HepG2 (cell line): ENCODE results near the gene TMEM235. TPM values are rescaled to one million over a fixed set of nuclear protein-coding genes. Genes with fewer than 3 reads are reported as not detected.

Source experiments
- CEBPG ChIP-seq: IDR thresholded peaks from 2 replicates; pipeline ENCODE4 v1.6.1; 2016
- CREB1 ChIP-seq, 2 experiments: fragments of 450-650 bp in 1 of 2; IDR thresholded peaks; 2 replicates each; pipeline ENCODE4 v1.6.1; 2016 to 2017; ENCODE audit warnings: control low read depth in 1 of 2, mild to moderate bottlenecking in 1 of 2, missing compliant biosample characterization in 1 of 2, missing genetic modification characterization in 1 of 2
- DR1 ChIP-seq: sonication (generic); formaldehyde crosslinking; IDR thresholded peaks from 2 replicates; pipeline ENCODE4 v1.8.0; 2021; ENCODE audit warnings: mild to moderate bottlenecking, missing genetic modification reagents, inconsistent platforms
- EEA1 ChIP-seq: sonication (generic); formaldehyde crosslinking; IDR thresholded peaks from 2 replicates; pipeline ENCODE4 v1.5.1; 2020; ENCODE audit warnings: mild to moderate bottlenecking, missing genetic modification reagents, borderline replicate concordance
- GATAD2A ChIP-seq: IDR thresholded peaks from 2 replicates; pipeline ENCODE4 v1.6.1; 2016
- KLF12 ChIP-seq: sonication (generic); formaldehyde crosslinking; IDR thresholded peaks from 2 replicates; pipeline ENCODE4 v1.4.0; 2020; ENCODE audit warnings: missing genetic modification reagents, borderline replicate concordance
- POLR2G ChIP-seq: fragments of 200-400 bp; formaldehyde crosslinking; IDR thresholded peaks from 2 replicates; pipeline ENCODE4 v1.6.1; 2018; ENCODE audit warnings: mild to moderate bottlenecking, low read depth, low read length, moderate library complexity
- RCOR2 ChIP-seq: IDR thresholded peaks from 2 replicates; pipeline ENCODE4 v1.6.1; 2016; ENCODE audit warnings: missing biosample characterization, missing genetic modification reagents
- RXRB ChIP-seq: IDR thresholded peaks from 2 replicates; pipeline ENCODE4 v1.6.1; 2016; ENCODE audit warnings: borderline replicate concordance, missing genetic modification reagents, missing compliant biosample characterization
- SALL1 ChIP-seq: sonication (generic); formaldehyde crosslinking; IDR thresholded peaks from 2 replicates; pipeline ENCODE4 v1.8.0; 2022; ENCODE audit warnings: mild to moderate bottlenecking, missing genetic modification reagents
- SMYD3 ChIP-seq: sonication (generic); formaldehyde crosslinking; IDR thresholded peaks from 2 replicates; pipeline ENCODE4 v1.8.1; 2023; ENCODE audit warnings: mild to moderate bottlenecking, missing genetic modification reagents
- SRSF1 ChIP-seq: fragments of 200-400 bp; formaldehyde crosslinking; optimal IDR thresholded peaks from 2 replicates; pipeline ENCODE3; 2017; ENCODE audit warnings: mild to moderate bottlenecking, low read depth, low read length, moderate library complexity
- STAG1 ChIP-seq: sonication (generic); formaldehyde crosslinking; IDR thresholded peaks from 2 replicates; pipeline ENCODE4 v1.4.0; 2020; ENCODE audit warnings: missing genetic modification reagents
- THRA ChIP-seq: sonication (generic); formaldehyde crosslinking; IDR thresholded peaks from 2 replicates; pipeline ENCODE4 v1.4.0; 2020; ENCODE audit warnings: missing genetic modification reagents, borderline replicate concordance
- U2AF1 ChIP-seq: fragments of 200-400 bp; formaldehyde crosslinking; optimal IDR thresholded peaks from 2 replicates; pipeline ENCODE3; 2017; ENCODE audit warnings: mild to moderate bottlenecking, low read depth, low read length
- ZNF333 ChIP-seq: sonication (generic); formaldehyde crosslinking; IDR thresholded peaks from 2 replicates; pipeline ENCODE4 v1.4.0; 2020; ENCODE audit warnings: mild to moderate bottlenecking, missing genetic modification reagents, borderline replicate concordance
- ZNF570 ChIP-seq: sonication (generic); formaldehyde crosslinking; IDR thresholded peaks from 2 replicates; pipeline ENCODE4 v1.4.0; 2020; ENCODE audit warnings: mild to moderate bottlenecking, missing genetic modification reagents, borderline replicate concordance
- ZNF678 ChIP-seq: sonication (generic); formaldehyde crosslinking; IDR thresholded peaks from 2 replicates; pipeline ENCODE4 v1.4.0; 2020; ENCODE audit warnings: mild to moderate bottlenecking, missing genetic modification reagents
- ZNF780A ChIP-seq: sonication (generic); formaldehyde crosslinking; IDR thresholded peaks from 2 replicates; pipeline ENCODE4 v1.8.0; 2022; ENCODE audit warnings: mild to moderate bottlenecking, missing genetic modification reagents, moderate library complexity
- polyA plus RNA-seq, 8 experiments: library from polyadenylated mRNA; depleted of rRNA in 3 of 8; stranded (reverse) in 7 of 8; unstranded in 1 of 8; fragments of >200 nt; fragmentation: Illumina TruSeq in 4 of 8; extraction: Trizol in 4 of 8; gene quantifications; 2 replicates each; pipeline versions ENCODE4 v1.2.1 to v1.2.3, GENCODE V29; 2011 to 2016; ENCODE audit warnings: low read depth in 4 of 8, missing spikeins in 1 of 8, mixed read lengths in 1 of 8; ENCODE audit not compliant: insufficient read depth in 1 of 8
- total RNA-seq, 5 experiments: library from RNA; depleted of rRNA; stranded (reverse); fragments of >200 nt; fragmentation: Illumina TruSeq; extraction: Trizol; gene quantifications; 2 replicates each; pipeline ENCODE4 v1.2.3, GENCODE V29; 2016; ENCODE audit warnings: low read depth in 1 of 5
- TF ChIP-seq, protein P1 (sequence below): sonication (generic); formaldehyde crosslinking; IDR thresholded peaks from 2 replicates; pipeline ENCODE4 v1.5.0; 2020; ENCODE audit warnings: mild to moderate bottlenecking, missing genetic modification reagents, moderate library complexity
- TF ChIP-seq, protein P2 (sequence below): sonication (generic); formaldehyde crosslinking; IDR thresholded peaks from 2 replicates; pipeline ENCODE4 v1.8.1; 2022; ENCODE audit warnings: low read depth, mild to moderate bottlenecking, missing genetic modification reagents
- TF ChIP-seq, protein P3 (sequence below): sonication (generic); formaldehyde crosslinking; IDR thresholded peaks from 2 replicates; pipeline ENCODE4 v1.4.0; 2020; ENCODE audit warnings: mild to moderate bottlenecking, missing genetic modification reagents, borderline replicate concordance

TMEM235 gene
- total and polyA plus RNA-seq, 2 of the 13 experiments (the other 11 are each of a cell fraction or from before 2014, with no cell fraction given), result not detected

DNA sequence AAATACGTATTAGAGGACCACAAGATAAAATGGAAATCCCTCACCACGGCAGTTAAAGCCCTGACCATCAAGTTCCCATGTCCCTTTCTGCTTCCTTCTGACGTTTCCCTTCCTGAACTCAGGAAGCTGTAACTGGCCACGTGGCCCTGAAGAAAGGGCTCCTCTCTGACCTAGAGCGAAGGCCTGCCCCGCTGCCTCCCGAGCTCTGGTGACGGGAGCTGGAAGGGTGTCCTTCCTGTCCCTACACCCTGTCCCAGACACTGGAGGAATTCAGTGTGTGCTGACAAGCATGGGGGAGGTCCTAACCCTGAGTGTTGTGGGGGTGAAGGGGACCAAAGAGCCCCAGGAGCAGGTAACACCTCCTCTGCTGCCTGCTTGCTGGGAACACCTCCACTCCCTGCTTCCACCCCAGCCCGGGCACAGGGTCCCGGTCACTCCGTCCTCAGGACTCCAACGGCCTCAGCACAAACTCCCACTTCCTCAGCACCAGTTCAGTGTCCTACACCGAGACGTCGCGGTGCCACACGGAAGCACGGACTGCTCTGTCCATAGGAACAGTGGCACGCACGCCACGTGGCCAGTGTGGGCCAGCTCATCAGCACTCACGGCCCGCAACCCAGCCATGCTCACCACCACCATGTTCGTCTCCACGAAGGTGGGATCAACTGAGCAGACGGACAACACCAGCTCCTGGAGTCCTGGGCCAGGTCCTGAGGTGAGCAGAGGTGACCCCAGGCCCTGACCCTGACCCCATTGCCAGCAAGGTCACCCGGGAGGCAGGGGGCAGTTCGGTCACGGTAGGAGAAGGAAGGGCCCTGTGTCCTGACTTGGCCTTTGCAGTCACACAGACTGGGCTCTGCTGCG lies 16.9 kb downstream of the TMEM235 start (continued):
- TF ChIP-seq ZNF333 (CRISPR knock-in tag), result 0 out of 2 replicates have a peak, but pooled peaks have one; percentile 22
- TF ChIP-seq, protein P1, sequence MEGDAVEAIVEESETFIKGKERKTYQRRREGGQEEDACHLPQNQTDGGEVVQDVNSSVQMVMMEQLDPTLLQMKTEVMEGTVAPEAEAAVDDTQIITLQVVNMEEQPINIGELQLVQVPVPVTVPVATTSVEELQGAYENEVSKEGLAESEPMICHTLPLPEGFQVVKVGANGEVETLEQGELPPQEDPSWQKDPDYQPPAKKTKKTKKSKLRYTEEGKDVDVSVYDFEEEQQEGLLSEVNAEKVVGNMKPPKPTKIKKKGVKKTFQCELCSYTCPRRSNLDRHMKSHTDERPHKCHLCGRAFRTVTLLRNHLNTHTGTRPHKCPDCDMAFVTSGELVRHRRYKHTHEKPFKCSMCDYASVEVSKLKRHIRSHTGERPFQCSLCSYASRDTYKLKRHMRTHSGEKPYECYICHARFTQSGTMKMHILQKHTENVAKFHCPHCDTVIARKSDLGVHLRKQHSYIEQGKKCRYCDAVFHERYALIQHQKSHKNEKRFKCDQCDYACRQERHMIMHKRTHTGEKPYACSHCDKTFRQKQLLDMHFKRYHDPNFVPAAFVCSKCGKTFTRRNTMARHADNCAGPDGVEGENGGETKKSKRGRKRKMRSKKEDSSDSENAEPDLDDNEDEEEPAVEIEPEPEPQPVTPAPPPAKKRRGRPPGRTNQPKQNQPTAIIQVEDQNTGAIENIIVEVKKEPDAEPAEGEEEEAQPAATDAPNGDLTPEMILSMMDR, result no peak
- TF ChIP-seq SALL1 (CRISPR knock-in tag), result peak; percentile 46; the same call in 1 of the 2 replicates
- TF ChIP-seq CEBPG (CRISPR knock-in tag), result no peak
- TF ChIP-seq U2AF1, result no peak
- TF ChIP-seq SMYD3 (CRISPR knock-in tag), result no peak
- TF ChIP-seq, protein P2, sequence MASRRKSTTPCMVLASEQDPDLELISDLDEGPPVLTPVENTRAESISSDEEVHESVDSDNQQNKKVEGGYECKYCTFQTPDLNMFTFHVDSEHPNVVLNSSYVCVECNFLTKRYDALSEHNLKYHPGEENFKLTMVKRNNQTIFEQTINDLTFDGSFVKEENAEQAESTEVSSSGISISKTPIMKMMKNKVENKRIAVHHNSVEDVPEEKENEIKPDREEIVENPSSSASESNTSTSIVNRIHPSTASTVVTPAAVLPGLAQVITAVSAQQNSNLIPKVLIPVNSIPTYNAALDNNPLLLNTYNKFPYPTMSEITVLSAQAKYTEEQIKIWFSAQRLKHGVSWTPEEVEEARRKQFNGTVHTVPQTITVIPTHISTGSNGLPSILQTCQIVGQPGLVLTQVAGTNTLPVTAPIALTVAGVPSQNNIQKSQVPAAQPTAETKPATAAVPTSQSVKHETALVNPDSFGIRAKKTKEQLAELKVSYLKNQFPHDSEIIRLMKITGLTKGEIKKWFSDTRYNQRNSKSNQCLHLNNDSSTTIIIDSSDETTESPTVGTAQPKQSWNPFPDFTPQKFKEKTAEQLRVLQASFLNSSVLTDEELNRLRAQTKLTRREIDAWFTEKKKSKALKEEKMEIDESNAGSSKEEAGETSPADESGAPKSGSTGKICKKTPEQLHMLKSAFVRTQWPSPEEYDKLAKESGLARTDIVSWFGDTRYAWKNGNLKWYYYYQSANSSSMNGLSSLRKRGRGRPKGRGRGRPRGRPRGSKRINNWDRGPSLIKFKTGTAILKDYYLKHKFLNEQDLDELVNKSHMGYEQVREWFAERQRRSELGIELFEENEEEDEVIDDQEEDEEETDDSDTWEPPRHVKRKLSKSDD (CRISPR knock-in tag), result no peak
- TF ChIP-seq DR1 (CRISPR knock-in tag), result no peak
- peak; percentile 81; the same call in 1 of the 2 replicates for TF ChIP-seq THRA (CRISPR knock-in tag)
- no peak for TF ChIP-seq RCOR2 (CRISPR knock-in tag)
- TF ChIP-seq ZNF570 (CRISPR knock-in tag), result no peak
- TF ChIP-seq STAG1 (CRISPR knock-in tag), result no peak
- TF ChIP-seq GATAD2A, result 0 out of 2 replicates have a peak, but pooled peaks have one; percentile 15
- no peak for TF ChIP-seq KLF12
- TF ChIP-seq SRSF1, result no peak
- peak; percentile 59 for TF ChIP-seq RXRB (CRISPR knock-in tag)
- TF ChIP-seq EEA1 (CRISPR knock-in tag), result 0 out of 2 replicates have a peak, but pooled peaks have one; percentile 39
- TF ChIP-seq POLR2G, result no peak
- no peak for TF ChIP-seq ZNF678 (CRISPR knock-in tag)
- TF ChIP-seq CREB1 (IDR thresholded peaks at IDR 0.05), result 0 out of 2 replicates have a peak, but pooled peaks have one; percentile 25
- no peak for TF ChIP-seq CREB1 (CRISPR knock-in tag; IDR thresholded peaks at IDR 0.05)
- TF ChIP-seq ZNF780A (CRISPR knock-in tag), result no peak
- TF ChIP-seq, protein P3, sequence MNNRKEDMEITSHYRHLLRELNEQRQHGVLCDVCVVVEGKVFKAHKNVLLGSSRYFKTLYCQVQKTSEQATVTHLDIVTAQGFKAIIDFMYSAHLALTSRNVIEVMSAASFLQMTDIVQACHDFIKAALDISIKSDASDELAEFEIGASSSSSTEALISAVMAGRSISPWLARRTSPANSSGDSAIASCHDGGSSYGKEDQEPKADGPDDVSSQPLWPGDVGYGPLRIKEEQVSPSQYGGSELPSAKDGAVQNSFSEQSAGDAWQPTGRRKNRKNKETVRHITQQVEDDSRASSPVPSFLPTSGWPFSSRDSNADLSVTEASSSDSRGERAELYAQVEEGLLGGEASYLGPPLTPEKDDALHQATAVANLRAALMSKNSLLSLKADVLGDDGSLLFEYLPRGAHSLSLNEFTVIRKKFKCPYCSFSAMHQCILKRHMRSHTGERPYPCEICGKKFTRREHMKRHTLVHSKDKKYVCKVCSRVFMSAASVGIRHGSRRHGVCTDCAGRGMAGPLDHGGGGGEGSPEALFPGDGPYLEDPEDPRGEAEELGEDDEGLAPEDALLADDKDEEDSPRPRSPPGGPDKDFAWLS (CRISPR knock-in tag), result no peak
